ENCODE measurements around the gene NCAM2.
"Not testable (repeated sequence)": the region's sequence is repeated elsewhere in the genome, so short reads cannot be mapped to it uniquely, and the experiment has no call there.

Gene NCAM2

DNA sequence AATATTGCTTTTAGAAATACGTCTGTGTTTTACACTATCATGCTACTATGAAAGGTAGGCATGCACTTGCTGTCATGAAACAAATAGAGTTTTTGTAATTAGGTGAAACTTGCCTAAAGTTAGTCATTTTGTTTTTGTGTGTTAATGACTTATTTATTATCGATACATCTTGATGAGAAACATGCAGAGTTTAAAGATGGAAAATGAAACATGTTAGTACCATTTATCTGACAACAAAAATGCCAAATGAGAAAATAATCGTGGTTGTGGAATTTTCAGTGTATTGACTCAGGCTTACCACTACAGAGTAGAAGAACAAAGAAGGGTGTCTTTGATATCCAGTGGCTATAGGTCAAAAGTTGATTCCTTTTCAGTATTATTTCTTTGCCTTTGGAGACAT, 105.5 kb downstream of the NCAM2 start:
- no peak for DNase-seq (ENCODE audit: low read depth)

GRCh38 chr21:21109736-21110135, 111.5 kb downstream of the NCAM2 start:
- DNase-seq (ENCODE audit: low read depth) = no peak

DNA sequence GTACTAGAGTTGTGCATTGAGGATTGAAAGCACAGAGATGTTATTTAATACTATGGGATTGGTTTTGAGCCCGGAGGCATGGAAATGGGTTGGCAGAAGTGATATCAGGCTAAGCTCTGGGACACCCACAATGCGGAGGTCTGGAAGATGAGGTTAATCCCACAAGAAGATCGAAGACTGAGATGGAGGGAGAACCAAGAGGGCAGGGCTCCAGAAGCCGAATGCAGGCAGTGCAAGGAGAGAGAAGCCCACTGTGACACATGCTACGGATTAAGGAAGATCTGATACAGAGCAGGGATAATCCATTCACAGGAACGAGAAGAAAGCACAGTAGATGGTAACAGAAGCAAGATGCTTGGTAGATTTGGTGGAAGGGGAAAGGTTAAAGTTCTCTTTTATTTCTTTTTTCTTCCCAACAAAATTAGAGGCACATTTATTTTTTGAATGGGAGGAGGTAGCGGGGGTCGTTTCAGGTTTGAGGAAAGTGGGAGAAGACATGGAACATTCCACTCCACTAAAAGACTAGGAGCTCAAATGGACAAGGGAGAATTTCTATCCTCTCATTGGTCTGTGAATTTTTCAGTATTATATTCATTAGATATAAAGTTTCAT, 113.2 kb downstream of the NCAM2 start:
- no peak for DNase-seq (ENCODE audit: low read depth)

- no peak for DNase-seq (ENCODE audit: low read depth)
Measured at GRCh38 chr21:21114461-21114860, 116.3 kb downstream of the NCAM2 start.

DNA sequence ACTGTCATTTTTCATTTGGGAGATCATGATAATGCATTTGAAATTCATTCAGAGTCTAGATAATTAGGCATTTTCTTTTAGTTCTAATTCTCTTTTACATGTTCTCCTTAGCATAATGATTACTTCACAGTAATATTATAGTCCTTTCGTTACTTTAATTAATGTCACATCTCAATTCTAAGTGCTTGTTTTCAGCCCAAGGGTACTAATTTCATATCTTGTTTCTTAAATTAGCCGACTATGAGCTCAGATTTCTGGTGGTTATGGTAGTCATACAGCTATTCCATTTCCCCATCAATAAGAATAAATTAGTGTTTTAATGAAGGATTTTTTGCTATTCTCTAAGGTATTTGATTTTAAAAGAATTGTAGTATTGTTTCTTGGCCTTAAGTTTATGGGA, 120.9 kb downstream of the NCAM2 start:
- DNase-seq (ENCODE audit: low read depth) = no peak

DNA sequence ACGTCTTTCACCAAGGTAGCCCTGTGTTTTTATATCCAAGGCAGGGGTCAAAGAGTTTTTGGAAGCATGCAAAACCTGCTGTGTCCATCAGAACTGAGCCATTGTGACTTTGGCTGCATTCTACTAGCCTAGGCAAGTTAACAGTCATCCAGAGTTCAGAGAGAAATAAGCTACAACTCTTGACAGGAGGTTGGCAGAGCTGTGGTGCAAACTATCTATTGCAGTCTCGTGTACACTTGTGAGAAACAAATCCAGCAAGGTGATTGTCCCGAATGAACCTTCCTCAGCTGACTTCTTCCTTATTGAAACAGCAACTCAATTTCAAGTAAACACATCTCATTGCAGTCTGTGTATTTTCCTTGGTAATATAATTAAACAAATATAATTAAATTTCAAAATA, 124.5 kb downstream of the NCAM2 start:
- DNase-seq (ENCODE audit: low read depth) = no peak

GRCh38 chr21:21132390-21132789, 134.2 kb downstream of the NCAM2 start:
- no peak for DNase-seq (ENCODE audit: low read depth)

DNA sequence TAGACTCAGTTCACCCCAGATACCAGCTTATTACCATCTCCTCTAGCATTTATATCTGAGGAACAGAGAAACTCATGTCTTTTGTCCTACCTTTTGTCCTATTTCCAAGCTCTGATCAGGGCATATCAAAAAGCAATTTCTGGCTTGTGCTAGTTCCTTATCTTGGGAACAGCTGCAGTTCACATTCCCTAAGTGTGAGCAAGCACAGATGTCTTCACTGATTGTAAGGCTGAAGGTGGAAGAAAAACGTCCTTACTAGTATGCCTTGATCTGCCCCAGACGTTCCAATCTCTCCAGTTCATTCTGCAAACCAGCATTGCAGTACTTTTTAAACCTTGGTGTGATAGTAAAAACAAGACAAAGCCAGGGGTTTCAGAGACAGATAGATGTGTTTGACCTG, 139.8 kb downstream of the NCAM2 start:
- no peak for DNase-seq (ENCODE audit: low read depth)

GRCh38 chr21:21146587-21147373, 148.6 kb downstream of the NCAM2 start:
- no peak for DNase-seq (ENCODE audit: low read depth)

DNA sequence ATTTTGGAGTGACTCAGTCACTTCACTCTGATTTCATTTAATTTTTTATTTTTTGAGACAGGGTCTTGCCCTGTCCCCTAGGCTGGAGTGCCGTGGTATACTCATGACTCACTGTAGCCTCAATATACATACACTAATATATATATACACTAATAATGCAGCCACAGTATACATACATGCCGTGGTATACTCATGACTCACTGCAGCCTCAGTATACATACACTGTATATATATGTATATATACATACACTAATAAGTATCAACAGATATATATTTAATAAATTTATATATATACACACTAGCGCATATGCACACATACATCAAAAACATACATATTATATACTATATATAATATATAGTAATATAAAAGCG, 149.2 kb downstream of the NCAM2 start:
- no peak for DNase-seq (ENCODE audit: low read depth)

GRCh38 chr21:21148009-21148408, 149.8 kb downstream of the NCAM2 start:
- DNase-seq (ENCODE audit: low read depth) = no peak

- no peak for DNase-seq (ENCODE audit: low read depth)
Measured at GRCh38 chr21:21148514-21148913, 150.3 kb downstream of the NCAM2 start.

GRCh38 chr21:21149445-21149844, 151.2 kb downstream of the NCAM2 start:
- not testable (repeated sequence) for DNase-seq (ENCODE audit: low read depth)

DNA sequence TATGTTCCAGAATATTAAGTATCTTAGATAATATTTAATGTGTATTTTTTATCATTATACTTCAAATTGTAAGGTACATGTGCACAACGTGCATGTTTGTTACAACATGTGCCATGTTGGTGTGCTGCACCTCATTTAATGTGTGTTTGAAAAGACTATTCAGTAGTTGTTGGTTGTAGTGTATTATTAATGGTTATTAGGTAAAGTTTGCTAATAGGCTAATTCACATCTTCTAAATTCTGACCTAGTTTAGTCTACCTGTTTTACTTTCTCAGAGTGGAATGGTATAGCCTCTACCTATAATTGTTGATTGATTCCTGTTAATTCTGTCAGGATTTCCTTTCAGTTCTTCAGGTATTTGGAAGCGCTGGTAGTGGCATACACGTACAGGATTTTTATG, 153.0 kb downstream of the NCAM2 start:
- no peak for DNase-seq (ENCODE audit: low read depth)

DNA sequence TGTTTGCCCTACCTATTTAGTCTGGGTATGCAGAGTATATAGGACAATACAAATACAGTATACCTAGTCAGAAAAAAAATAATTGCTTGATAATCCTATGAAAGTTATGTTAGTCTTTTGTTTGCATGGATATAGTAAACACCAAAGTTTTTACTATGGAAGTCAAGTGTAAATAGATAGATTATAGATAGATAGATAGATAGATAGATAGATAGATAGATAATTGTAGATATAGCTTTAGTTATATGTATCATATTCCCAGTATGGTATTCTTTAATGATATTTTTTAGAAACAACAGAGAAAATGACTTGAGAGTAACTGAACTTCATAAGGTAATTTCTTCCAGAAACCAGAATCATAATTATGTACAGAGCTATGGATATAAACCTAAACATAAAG, 158.2 kb downstream of the NCAM2 start:
- DNase-seq (ENCODE audit: low read depth) = no peak

- DNase-seq (ENCODE audit: low read depth) = no peak
Measured at GRCh38 chr21:21156957-21157356, 158.7 kb downstream of the NCAM2 start.

- no peak for DNase-seq (ENCODE audit: low read depth)
Measured at GRCh38 chr21:21158376-21158918, 160.2 kb downstream of the NCAM2 start.

DNA sequence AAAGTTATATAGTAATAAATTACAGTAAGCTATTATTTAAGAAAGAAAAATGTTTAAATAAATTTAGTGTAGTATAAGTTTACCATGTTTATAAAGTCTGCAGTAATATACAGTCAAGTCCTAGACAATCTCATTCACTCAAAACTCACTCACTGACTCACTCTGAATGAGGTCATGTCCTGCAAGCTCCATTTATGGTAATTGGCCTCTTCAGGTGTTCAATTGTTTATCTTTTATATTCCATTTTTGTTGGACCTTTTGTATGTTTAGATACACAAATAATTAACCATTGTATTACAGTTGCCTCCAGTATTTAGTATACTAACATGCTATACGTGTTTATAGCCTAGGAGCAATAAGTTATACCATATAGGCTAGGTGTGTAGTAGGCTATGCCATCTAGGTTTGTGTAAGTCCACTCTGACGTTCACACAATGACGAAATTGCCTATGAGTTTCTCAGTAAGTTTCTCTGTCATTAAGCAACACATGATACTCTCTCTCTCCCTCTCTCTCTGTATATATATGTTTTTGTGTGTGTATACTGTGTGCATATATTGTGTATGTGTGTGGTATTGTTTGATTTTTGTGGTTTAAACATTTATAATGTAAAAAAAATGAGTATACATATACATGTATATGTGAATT, 161.2 kb downstream of the NCAM2 start:
- DNase-seq (ENCODE audit: low read depth) = no peak

DNA sequence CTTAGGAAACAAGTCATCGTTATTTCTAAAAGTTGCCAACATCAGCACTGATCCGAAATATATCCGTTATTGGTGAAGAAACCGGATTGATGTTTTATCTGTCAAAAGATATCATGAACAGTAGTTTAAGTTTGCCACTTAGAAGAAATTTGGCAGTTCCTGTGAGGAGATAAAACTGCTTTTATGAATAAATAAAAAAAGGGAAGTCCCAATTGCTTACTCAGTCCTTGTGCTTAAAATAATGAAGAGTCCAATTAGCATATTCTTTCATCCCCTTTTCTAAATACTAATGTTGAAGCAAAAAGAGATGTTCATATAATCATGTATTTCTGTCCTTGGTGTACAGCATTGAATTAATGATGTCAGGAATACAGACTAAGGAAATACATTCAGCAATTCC, 164.6 kb downstream of the NCAM2 start:
- no peak for DNase-seq (ENCODE audit: low read depth)

- DNase-seq (ENCODE audit: low read depth) = no peak
Measured at GRCh38 chr21:21163904-21164303, 165.7 kb downstream of the NCAM2 start.

DNA sequence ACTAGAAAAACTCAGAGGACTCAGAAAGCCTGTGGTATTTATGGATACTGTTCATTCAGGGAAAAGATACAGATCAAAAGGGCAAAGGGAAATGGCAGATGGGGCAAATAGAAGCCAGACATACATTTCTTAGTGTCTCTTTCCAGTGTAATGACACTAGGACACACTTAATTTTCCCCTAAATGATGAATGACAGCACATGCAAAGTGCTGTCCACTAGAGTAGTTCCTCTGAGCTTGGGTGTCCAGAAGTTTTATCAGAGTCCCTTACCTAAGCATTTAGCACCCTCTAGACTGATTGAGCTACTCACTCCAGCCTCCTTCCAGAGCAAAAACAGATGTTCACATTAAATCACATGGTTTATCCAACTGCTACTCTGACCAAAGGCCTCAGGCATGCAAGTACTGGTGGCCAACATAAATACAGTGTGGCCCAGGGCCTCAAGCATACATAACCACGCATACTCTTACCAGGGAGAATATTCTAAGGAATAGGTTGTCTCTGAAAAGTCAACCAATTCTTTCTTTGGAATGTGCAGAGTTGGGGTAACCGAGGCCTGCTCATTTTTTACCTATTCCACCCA, 166.9 kb downstream of the NCAM2 start:
- no peak for DNase-seq (ENCODE audit: low read depth)

- no peak for DNase-seq (ENCODE audit: low read depth)
Measured at GRCh38 chr21:21174676-21175075, 176.5 kb downstream of the NCAM2 start.

DNA sequence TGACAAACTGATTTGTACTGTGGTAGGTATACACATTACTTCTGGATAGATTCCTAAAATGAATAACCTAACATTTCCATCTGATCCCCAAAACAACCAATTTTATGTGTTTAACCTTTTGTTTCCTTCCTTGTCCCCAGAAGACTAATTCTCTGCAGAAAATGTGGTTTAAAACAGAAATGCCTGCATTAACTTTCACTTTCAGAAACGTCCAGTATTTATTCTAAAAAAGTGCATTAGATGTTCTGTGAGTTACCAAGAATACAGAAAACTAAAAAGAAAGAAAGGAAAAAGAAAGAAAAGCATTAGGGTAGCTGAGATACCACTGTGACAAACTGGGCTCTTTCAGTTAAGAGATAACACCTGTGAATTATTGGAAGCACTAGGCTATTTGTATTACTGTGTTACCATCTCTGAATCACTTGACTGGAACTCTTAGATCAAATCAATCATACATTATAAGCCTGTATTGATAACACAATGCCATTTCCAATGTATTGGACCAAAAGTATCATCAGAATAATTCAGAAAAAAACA, 177.7 kb downstream of the NCAM2 start:
- no peak for DNase-seq (ENCODE audit: low read depth)

Data from stimulated activated CD8-positive, alpha-beta memory T cell treated with anti-CD3 and anti-CD28 coated beads, Interleukin-7, amount 100 ng/mL, for 24 hours (primary cell).